KBM-7 (cell line): Measurements from ENCODE around the gene UBXN1.
A peak's percentile ranks its signal among the peaks of the same experiment; 100 is the strongest.

ENCODE experiments used
- DNase-seq: peaks from one replicate; pipeline ENCODE4 v3.0.0-alpha.2; 2015
- in situ Hi-C: fragments of 300-500 bp; cut with MboI; formaldehyde crosslinking; loops from 2 replicates; pipeline ENCODE4 v1.14.3; 2020; ENCODE audit warnings: low sequenced_read_pairs, low pct_unique_long_range_greater_than_20kb, mixed read lengths

The UBXN1 gene

GRCh38 chr11:62678770-62679696 is at the start of gene UBXN1:
UBXN1 (minus strand) TSS chr11:62679073; CDS start chr11:62678923, 150 bp downstream.
- DNase-seq = peak; percentile 91
- in situ Hi-C loops = loop anchor here (25.0 kb wide), 1 partner anchor 292 kb away; no protein-coding TSS in a partner anchor

DNA sequence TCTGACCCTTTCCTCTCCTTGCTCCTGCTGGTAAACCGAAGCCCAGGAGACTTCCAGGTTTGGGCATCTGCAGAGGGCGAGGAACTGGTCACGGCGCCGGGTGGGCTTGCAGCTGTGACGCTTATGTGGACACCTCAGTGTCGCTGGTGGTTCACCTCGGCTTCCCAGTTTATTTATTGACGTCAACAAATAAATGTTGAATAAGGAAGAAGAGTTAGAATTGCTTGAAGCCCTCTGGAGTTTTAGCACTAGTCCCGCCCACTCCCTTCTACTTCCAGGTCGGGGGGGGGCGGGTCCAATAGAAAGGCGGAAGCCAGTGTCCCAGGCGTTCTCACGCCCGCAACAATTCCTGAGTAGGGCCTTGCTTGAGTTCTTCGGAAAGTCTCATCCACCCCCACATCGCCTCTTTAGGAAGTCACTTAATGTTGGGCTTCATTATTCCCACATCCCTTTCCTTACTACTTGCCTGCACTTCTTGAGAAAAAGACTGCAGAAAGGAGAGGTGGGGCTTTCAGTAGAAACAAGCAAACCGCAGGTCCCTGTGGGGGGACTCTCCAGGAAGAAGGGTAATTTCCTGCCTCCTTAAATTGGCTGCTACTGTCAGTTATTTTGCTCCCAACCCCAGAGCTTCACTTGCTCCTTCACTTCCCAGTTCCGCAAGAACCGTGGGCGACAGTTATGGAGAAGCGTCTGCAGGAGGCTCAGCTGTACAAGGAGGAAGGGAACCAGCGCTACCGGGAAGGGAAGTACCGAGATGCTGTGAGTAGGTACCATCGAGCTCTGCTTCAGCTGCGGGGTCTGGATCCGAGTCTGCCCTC is 49.5 kb upstream of the UBXN1 start, which contains the start of gene TTC9C:
Gene TTC9C, plus strand, starts transcription at position 316 of the 818 bp plus-strand sequence. Its CDS starts 363 bp downstream, at position 679.
- peak; percentile 93 for DNase-seq
- in situ Hi-C loops = no loop called here

GRCh38 chr11:62727872-62728170 is 48.9 kb upstream of the UBXN1 start:
- in situ Hi-C loops = no loop called here
- peak; percentile 99 for DNase-seq

GRCh38 chr11:62727165-62727871 is 48.4 kb upstream of the UBXN1 start, which contains the start of gene HNRNPUL2:
HNRNPUL2 (minus strand) TSS chr11:62727457; CDS start chr11:62727156, 301 bp downstream.
- in situ Hi-C loops = no loop called here
- DNase-seq = peak; percentile 99

DNA sequence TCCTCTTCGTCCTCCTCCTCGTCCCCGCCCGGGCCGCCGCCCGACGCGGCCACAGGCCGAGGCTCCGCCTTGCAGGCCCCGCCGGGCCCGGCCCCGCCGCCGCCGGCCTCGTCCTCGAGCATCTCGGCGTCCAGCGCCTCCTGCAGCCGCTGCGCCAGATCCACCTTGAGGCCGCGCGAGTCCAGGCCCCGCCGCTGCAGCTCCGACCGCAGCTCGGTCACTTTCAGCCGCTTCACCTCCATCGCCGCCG is 48.0 kb upstream of the UBXN1 start:
- in situ Hi-C loops = no loop called here
- DNase-seq = no peak

DNA sequence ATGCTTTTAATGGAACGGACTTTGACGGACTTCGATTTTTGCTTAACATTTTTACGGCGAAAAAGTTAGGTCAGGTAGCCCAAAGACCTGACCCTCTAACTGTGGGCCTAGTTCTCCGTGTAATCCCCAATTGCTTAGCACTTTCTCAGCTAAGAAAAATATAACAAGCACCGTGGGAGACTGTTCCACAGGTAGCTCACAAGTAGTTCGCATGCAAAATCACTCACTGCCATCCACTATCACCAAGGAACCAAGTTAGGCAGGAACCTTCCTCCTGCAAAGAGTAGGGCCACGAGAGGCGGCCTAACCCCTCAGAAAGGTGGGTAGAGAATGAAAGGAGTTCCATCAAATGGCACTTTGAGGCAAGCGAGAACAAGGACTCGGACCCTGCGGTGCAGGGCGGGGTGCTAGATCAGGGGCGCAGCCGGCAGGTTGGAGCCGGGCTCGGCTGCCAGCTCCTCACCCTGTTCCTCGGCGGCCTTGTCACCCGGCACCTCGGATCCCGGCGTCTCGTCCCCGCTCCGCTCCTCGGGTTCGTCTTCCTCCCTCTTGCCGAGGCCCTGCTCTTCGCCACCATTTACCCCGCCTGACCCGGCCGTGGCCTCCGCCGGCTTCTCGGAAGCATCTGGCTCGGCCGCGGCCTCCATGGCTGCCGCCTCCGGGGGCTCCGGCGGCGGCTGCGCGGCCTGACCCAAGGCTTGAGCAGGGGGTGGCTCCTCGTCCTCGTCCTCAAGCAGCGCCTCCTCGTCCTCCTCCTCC is 47.5 kb upstream of the UBXN1 start:
- peak; percentile 14 for DNase-seq
- in situ Hi-C loops = no loop called here

- DNase-seq = peak; percentile 5
- in situ Hi-C loops = no loop called here
Observed at GRCh38 chr11:62725646-62726045, 46.8 kb upstream of the UBXN1 start.

- in situ Hi-C loops = no loop called here
- no peak for DNase-seq
Observed at GRCh38 chr11:62724171-62724570, 45.3 kb upstream of the UBXN1 start.

DNA sequence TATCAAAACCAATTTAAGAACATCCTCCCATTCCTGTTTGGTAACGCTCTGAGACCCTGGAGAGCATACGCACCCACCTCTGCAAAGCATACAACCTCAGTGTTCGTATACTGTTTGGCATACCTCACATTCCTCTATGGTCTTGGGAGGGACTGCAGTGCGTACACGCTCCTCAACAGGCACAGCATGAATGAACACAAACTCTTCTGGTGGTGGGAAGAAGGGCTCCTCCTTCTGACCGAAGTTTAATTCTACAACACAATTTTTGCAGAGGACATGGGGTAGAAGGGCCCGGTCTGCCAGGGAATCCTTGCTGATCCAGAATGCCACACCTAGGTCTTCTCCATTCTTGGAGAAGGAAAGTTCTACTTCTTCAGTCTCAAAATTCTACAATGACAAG is 43.1 kb upstream of the UBXN1 start:
- in situ Hi-C loops = no loop called here
- peak; percentile 49 for DNase-seq

DNA sequence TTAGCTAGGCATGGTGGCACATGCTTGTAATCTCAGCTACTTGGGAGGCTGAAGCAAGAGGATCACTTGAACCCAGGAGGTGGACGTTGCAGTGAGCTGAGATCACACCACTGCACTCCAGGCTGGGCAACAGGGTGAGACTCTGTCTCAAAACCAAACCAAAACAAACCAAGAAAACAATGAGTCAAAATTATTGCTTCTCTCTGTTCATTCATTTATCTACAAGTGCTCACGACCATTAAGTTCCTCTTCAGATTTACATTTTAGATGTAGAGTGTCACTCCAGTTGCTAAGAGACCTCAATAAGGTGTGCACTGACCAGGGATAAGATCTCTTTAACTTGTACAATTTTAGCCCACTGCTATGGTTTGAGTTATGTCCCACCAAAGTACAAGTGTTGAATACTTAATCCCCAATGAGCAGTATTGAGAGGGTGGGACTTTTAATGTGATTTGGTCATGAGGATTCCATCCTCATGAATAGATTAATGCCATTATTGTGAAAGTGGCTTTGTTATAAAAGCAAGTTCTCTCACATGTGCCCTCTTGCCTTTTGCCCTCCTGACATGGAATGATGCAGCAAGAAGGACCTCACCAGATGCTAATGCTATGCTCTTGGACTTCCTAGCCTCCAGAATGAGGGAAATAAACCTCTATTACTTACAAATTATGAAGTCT is 40.6 kb upstream of the UBXN1 start:
- no peak for DNase-seq
- in situ Hi-C loops = no loop called here

DNA sequence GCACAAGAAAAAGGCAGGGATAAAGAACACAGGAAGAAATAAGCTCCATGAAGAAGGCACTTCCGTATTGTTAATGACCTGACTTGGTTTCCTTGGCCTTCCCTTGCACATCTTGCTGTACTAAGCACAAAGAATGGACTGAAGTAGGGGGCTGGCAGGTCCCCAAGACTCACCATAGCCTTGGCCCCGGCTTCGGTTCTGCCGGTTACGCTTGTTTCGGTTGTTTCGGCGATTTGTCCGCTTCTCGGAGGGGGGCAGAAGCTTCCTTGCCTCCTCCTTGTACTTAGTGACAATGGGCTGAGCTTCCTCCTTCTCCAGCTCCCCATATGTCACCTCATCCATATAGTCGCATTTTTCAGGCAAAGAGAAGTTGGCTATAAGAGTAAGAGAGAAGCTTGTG is 37.9 kb upstream of the UBXN1 start:
- in situ Hi-C loops = no loop called here
- no peak for DNase-seq

DNA sequence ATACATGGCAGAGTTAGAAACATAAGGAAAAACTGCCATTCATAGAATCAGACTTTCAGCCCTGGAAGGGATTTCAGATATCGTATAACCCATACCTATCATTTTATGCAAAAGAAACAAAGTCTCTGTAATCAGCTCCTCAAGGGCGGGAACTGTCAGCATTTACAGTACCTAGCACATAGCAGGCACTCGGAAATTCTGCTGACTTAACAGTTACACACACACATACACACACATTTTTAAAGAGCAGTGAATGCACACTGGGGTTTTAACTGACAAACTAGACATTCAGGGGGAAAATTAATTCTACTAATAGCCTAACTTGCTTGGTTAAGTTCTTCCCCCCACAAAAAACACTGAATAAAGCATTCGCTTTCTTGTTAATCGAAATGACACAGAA is 37.3 kb upstream of the UBXN1 start:
- in situ Hi-C loops = no loop called here

DNA sequence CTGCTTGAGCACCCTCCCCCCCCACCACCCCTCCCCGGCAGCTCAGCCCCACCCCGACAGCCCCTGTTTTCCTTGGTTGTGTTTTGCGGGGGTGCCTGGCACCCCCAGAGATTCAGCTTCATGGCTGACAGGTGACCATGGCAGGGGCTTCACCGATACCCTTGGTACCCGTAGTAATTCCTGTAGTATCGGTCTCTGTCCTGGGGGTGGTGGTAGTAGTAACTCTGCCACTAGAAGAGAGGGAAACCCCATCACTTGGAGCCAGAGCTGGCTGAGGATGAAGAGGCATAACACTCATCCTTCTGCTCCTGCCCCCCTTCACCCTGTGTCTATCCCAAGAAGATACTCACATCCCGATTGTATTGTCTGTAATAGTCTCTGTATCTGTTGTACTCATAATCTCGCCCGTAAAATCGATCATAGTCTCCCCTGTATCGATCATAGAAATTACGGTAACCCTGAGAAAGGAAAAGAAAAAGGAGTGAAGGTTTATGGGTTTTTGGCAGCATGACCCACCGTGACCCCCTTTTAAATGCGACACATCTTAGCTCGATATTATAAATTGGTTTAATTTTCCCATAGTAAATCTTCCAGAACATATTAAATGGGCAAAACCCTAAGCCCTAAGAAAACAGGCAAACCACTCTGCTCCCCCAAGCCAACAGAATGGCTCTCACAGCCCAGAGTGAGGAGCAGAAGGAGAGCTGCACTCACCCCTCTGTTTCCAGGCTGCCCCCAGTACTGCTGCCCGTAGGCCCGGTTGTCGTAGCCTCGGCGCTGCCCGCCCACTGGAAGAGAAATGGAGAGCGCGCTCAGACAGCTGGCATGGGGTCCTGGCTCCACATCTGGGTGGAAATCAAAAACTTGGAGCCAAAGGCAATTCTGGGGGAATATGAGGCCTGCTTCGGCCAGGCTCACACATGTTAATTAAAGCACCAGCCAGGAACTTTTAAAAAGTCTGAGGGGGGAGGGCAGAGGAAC is 36.6 kb upstream of the UBXN1 start:
- DNase-seq = no peak
- in situ Hi-C loops = no loop called here

More for the DNA sequence above, 37.3 kb upstream of the UBXN1 start:
- no peak for DNase-seq

- in situ Hi-C loops = no loop called here
- no peak for DNase-seq
Observed at GRCh38 chr11:62713343-62713742, 34.5 kb upstream of the UBXN1 start.

- DNase-seq = no peak
- in situ Hi-C loops = no loop called here
Observed at GRCh38 chr11:62712861-62713260, 34.0 kb upstream of the UBXN1 start.

DNA sequence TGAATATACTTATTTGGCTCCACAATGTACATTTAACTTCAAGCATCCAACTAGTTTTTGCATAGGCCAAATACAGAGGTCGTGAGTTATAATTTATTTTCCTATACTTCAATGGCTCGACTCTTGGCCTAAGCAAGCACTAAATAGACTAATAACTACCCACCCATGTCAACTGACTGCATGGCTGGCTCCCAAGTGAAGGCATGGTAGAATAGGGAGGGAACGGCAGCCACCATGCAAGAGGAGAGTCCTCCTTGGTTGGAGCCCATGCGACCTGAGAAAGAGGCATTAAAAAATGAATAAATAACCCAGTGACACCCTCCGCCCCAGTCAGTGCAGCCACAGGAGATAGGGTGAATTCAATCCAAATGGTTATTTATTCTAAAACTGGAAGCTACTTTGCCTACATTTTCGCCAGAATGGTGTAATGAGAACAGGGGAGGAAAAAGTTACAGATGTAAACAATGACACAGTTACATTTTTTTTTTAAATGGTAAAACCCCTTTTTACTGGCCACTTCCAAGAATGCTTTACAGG is 33.5 kb upstream of the UBXN1 start:
- in situ Hi-C loops = no loop called here

DNA sequence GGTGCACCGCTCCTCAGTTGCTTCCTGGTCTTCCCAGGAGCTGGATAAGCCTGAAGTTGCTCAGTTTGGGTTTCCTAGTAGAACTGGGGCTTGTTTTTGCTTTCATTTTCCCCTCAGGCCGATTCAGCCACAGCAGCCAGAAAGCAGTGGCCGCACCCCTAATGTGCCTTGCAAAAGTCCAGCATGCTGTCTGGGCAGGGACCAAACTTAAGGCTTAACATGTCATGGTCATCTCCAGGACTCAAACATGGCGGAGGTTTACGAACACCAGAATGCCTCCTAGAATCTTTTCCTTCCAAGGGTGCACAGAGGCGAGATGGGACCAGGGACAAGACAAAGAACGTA is 31.1 kb upstream of the UBXN1 start:
- in situ Hi-C loops = no loop called here
- DNase-seq = no peak

More for the DNA sequence above, 33.5 kb upstream of the UBXN1 start:
- no peak for DNase-seq
